Esophagus muscularis mucosa (tissue), 4 donors: ENCODE measurements around the gene RTEL1. TPM values are rescaled to one million over a fixed set of nuclear protein-coding genes. Genes with fewer than 3 reads are reported as not detected.
A peak's percentile ranks its signal among the peaks of the same experiment; 100 is the strongest.

Source experiments
- DNase-seq: peaks from one replicate; pipeline ENCODE4 v3.0.0-alpha.2; 2017; ENCODE audit errors: extremely low spot score
- H3K27ac ChIP-seq, 4 donors: fragments of 200-600 bp; sonication (generic); replicated peaks in 1 of 4; 1 replicate in 3 of 4; 2 replicates in 1 of 4; pipeline ENCODE4 v1.5.1; 2016 to 2019; ENCODE audit warnings: mild to moderate bottlenecking in 1 of 4
- H3K27me3 ChIP-seq, 4 donors: fragments of 200-600 bp; sonication (generic); one replicate each; pipeline versions ENCODE4 v1.5.1 to v1.6.0; 2016 to 2019
- H3K36me3 ChIP-seq, 4 donors: fragments of 200-600 bp; sonication (generic); one replicate each; pipeline ENCODE4 v1.5.1; 2016 to 2019
- H3K4me1 ChIP-seq, 4 donors: fragments of 200-600 bp; sonication (generic); one replicate each; pipeline ENCODE4 v1.5.1; 2016 to 2019
- H3K4me3 ChIP-seq, 4 donors: fragments of 200-600 bp; sonication (generic); 1 replicate in 2 of 4; 2 replicates in 2 of 4; pipeline ENCODE4 v1.5.1; 2016 to 2019; ENCODE audit warnings: mild to moderate bottlenecking in 4 of 4, moderate library complexity in 1 of 4
- H3K9me3 ChIP-seq, 4 donors: fragments of 200-600 bp; sonication (generic); 1 replicate in 3 of 4; 2 replicates in 1 of 4; pipeline ENCODE4 v1.5.1; 2016 to 2019
- CTCF ChIP-seq, 3 experiments: fragments of 200-600 bp in 2 of 3; fragments of 450-650 bp in 1 of 3; sonication (generic) in 2 of 3; IDR thresholded peaks; one replicate each; pipeline ENCODE4 v1.5.1; 2017 to 2019; ENCODE audit warnings: antibody characterized with exemption in 3 of 3, mild to moderate bottlenecking in 2 of 3, moderate library complexity in 1 of 3
- EP300 ChIP-seq: sonication (generic); formaldehyde crosslinking; IDR thresholded peaks from one replicate; pipeline ENCODE4 v1.6.1; 2017; ENCODE audit warnings: antibody characterized with exemption
- POLR2A ChIP-seq: fragments of 450-650 bp; IDR thresholded peaks from one replicate; pipeline ENCODE4 v1.6.1; 2017; ENCODE audit warnings: antibody characterized with exemption, moderate library complexity, mild to moderate bottlenecking, low read depth
- POLR2AphosphoS5 ChIP-seq, 2 donors: sonication (generic); formaldehyde crosslinking; IDR thresholded peaks; one replicate each; pipeline ENCODE4 v1.6.1; 2017; ENCODE audit warnings: antibody characterized with exemption in 2 of 2
- WGBS: methylation state at CpG from one replicate; pipeline ENCODE4 v1.1.5; 2018; 5-methylcytosine and 5-hydroxymethylcytosine counted together
- intact Hi-C: fragments of 100-400 bp; cut with DNase I; formaldehyde crosslinking; loops from one replicate; pipeline ENCODE4 v1.15.1; 2023
- total RNA-seq, 4 donors: library from RNA; depleted of rRNA; stranded (reverse); fragments of >200 nt; gene quantifications; one replicate each; pipeline versions ENCODE4 v1.1.0 to v1.2.1, GENCODE V29; 2016

RTEL1 gene
- total RNA-seq, 4 donors from 2014 or later = 8.4 to 13.4 (median 9.6) TPM

DNA sequence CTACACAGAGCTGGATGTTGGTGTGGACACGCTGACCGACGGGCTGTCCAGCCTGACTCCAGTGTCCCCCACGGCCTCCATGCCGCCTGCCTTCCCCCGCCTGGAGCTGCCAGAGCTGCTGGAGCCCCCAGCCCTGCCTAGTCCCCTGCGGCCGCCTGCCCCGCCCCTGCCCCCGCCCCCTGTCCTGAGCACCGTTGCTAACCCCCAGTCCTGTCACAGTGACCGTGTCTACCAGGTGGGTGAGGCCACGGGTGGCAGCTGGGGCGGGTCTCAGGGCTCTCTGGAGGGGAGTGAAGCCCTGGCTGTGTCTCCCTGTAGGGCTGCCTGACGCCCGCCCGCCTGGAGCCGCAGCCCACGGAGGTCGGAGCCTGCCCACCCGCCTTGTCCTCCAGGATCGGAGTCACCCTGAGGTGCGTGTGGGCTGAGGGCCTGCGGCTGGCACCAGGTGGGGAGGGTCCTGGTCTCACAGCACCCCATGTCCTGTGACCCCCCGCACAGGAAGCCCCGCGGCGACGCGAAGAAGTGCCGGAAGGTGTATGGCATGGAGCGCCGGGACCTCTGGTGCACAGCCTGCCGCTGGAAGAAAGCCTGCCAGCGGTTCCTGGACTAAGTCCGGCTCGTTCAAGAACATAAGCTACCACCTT, 84.4 kb downstream of the RTEL1 start:
- Histone ChIP-seq H3K36me3 (peaks cover 12 to 52% (median 43%) of the 10 kb centered on the region in 4 donors), H3K9me3 (no peaks in the 10 kb centered on the region), H3K4me1 (peaks cover 35 to 49% (median 46%) of the 10 kb centered on the region in 4 donors), H3K27ac (peak overlapping the region; percentile 89 to 99 (median 96)), H3K4me3 (no peak overlapping the region), H3K27me3 (no peaks in the 10 kb centered on the region)
- TF ChIP-seq CTCF (IDR thresholded peaks at IDR 0.05) (no peak), POLR2A (no peak), POLR2AphosphoS5 (IDR thresholded peaks at IDR 0.05) (no peak), EP300 (no peak)
- intact Hi-C loops = no loop called here
- 84% methylated on average over 20 of the region's 37 CpGs for WGBS
- DNase-seq = no peak

GRCh38 chr20:63743210-63743970, 85.3 kb downstream of the RTEL1 start:
- 87% methylated on average over 30 of the region's 31 CpGs for WGBS
- Histone ChIP-seq H3K4me3 (no peak overlapping the region), H3K27ac (peak overlapping the region; percentile 89 to 99 (median 96)), H3K36me3 (peaks cover 12 to 59% (median 48%) of the 10 kb centered on the region in 4 donors), H3K9me3 (no peaks in the 10 kb centered on the region), H3K27me3 (no peaks in the 10 kb centered on the region), H3K4me1 (peaks cover 30 to 40% (median 37%) of the 10 kb centered on the region in 4 donors)
- TF ChIP-seq EP300 (no peak), POLR2A (no peak), POLR2AphosphoS5 (IDR thresholded peaks at IDR 0.05) (no peak), CTCF (IDR thresholded peaks at IDR 0.05) (no peak)
- DNase-seq = no peak
- intact Hi-C loops = no loop called here

DNA sequence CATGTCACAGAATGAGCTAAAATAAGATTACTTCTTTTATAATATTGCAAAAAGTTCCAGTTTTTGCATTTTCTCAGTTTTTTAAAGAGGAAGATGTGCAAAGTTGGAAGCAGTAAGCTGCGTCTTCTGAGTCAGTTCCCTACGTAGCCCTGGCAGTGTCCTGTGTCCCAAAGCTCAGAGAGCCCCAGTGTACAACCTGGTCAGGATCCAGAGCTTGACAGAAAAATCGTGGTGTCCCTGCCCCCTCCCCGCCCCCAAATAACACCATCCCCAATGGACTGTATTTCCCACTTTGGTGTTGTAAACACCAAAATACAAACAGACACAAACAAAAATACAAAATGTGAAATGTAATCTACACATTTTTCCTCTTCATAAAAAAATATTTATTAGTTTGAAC, 86.0 kb downstream of the RTEL1 start:
- Histone ChIP-seq H3K4me1 (peaks cover 22 to 32% (median 29%) of the 10 kb centered on the region in 4 donors), H3K27ac (no peak overlapping the region), H3K27me3 (no peaks in the 10 kb centered on the region), H3K36me3 (peaks cover 12 to 67% (median 48%) of the 10 kb centered on the region in 4 donors), H3K4me3 (no peak overlapping the region), H3K9me3 (no peaks in the 10 kb centered on the region)
- intact Hi-C loops = no loop called here
- 58% methylated on average over 4 of the region's 4 CpGs for WGBS
- TF ChIP-seq POLR2A = no peak
- no peak for TF ChIP-seq CTCF (IDR thresholded peaks at IDR 0.05)
- TF ChIP-seq EP300 = no peak
- TF ChIP-seq POLR2AphosphoS5 (IDR thresholded peaks at IDR 0.05) = no peak
- DNase-seq = no peak

GRCh38 chr20:63744574-63745423, 86.7 kb downstream of the RTEL1 start:
- Histone ChIP-seq H3K27me3 (no peaks in the 10 kb centered on the region), H3K4me3 (no peak overlapping the region), H3K27ac (no peak overlapping the region), H3K4me1 (peaks cover 21 to 31% (median 27%) of the 10 kb centered on the region in 4 donors), H3K36me3 (peaks cover 12 to 71% (median 50%) of the 10 kb centered on the region in 4 donors), H3K9me3 (no peaks in the 10 kb centered on the region)
- 85% methylated on average over 18 of the region's 25 CpGs for WGBS
- no peak for TF ChIP-seq CTCF (IDR thresholded peaks at IDR 0.05)
- no peak for TF ChIP-seq POLR2A
- no peak for TF ChIP-seq POLR2AphosphoS5 (IDR thresholded peaks at IDR 0.05)
- no peak for TF ChIP-seq EP300
- no peak for DNase-seq
- intact Hi-C loops = no loop called here
